NCI-H146 (cell line): Measurements from ENCODE around the gene CEBPB.
"Not testable (repeated sequence)": the region's sequence is repeated elsewhere in the genome, so short reads cannot be mapped to it uniquely, and the experiment has no call there.

ENCODE experiments used
- DNase-seq: peaks from one replicate; lab custom pipeline; 2025; lab: John Stamatoyannopoulos, UW

The CEBPB gene

DNA sequence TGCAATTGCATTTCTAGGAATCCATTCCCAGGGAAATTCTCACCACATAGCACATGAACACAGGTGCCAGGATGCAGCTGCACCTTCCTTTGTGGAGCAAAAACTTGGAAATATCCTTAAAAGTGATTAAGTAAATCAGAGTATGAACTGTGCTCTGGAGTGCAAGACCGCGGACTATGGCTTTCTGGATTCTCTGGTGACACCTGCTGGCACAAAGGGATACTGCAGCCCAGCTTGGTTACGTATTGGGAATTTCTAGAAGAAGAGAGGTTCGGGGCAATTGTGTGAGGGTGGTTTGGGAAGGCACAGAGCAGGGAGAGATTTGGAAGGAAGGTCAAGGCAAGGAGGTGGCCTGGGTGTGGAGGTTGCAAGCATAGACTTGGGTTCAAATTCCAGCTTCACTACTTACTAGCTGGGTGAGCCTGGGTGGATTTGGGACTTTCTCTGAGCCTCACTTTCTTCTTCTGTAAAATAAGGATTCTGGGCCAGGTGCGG lies 21.3 kb upstream of the CEBPB start:
- DNase-seq = peak; percentile 70

DNA sequence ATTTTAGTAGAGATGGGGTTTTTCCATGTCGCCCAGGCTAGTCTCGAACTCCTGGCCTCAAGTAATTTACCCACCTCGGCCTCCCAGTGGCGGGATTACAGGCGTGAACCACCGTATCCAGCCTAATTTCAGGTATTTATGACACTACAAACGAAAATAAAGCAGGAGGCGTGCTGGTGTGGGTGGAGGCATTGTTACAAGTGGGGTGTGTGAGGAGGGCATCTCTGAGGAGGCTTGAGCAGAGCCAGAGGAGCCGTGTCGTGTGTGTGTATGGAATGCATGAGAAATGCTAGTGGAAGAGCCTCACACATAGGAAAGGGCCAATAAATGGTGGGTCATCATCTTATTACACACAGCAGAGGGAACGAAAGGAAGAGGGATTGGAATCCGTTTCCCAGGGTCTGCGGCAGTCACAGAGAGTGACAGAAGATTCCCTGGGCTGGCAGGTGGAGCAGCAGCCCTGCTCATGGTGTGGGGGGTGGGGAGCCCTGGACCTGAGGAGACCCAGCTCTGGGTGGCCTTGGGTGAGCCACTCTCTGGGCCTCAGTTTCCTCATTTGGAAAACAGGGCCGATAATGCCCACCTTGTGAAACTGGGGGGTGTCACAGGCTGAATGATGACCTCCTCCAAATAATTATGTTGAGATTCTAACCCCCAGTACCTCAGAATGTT lies 19.9 kb upstream of the CEBPB start:
- DNase-seq = no peak

DNA sequence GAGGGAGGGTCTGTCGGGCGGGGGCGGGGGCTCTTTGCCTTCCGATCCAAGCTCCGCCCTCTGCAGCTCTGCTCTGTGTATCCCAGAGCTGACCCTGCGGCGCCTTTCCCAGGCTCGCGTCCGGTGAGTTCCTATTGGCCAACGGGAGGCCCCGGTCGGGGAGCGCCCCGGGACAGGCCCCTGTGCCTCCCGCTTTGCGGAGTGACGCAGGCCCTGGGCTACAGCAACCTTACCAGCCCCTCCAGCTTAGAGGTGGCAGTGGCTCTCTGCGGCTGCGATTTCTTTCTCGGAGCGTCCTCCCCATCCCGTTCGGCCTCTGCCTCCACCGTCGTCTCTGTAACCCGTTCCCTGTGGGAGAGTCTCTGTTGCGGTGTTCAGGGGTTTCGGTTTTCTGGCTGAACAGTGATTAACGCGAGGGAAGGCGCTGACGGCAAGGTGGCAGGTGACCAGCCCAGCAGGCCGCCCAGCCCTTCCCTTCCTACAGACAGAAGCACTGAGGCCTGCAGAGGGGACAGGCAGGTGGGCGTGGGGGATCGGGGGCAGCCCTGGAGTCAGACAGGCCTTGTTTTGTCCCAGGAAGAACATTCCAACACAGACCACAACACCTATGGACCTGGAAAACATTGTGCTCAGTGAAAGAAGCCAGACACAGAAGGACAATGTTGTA lies 18.1 kb upstream of the CEBPB start:
- no peak for DNase-seq

DNA sequence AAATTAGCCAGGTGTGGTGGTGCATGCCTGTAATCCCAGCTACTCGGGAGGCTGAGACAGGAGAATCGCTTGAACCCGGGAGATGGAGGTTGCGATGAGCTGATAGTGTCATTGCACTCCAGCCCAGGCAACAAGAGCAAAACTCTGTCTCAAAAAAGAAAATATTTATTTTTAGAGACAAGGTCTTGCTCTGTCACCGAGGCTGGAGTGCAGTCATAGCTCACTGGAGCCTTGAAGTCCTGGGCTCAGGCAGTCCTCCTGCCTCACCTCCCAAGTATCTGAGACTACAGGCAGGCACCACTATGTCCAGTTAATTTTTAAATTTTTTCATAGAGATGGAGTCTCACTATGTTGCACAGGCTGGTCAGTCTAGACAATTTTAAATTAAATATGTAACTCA lies 16.2 kb upstream of the CEBPB start:
- no peak for DNase-seq

DNA sequence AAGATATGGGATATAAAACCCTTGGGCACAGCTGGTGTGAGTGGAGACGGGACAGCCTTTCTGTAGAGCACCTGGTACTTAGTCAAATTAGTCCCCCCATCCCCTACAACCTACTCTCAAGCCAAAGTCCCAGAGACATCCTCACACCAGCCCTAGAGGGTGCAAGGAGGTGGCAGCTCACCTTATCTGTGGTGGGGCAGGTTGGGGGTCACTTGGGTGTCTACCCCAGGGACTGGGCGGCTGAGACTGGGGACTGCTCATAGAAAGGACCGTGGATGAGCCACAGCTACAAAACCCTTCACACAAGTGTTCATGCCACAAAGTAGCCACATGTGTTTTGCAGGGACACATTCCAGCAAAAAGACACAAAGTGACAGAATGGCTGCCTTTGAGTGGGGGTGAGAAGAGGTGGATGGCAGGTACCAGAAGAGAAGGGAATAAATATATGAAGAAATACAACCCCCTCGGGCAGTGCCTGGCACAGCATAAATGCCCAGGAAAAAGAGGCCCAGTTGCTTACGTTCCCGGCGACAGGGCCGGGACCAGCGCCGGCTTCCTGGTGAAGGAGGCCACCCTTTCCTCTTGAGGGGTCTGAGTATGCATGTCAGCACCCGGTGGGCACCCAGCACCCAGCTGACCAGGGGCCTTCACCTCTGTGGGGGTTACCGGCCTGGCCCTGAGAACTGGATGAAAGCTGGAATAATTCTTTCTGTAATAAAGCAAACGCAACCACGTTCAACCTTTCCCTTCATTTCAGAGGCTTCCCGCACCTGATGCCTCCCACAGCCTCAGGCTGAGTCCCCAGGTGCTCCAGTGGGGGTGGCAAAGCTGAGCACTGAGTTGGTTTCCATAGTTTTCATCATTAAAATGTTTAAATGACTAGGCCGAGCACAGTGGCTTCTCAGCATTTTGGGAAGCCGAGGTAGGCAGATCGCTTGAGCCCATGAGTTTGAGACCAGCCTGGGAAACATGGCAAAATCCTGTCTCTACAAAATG lies 14.4 kb upstream of the CEBPB start:
- DNase-seq = no peak

DNA sequence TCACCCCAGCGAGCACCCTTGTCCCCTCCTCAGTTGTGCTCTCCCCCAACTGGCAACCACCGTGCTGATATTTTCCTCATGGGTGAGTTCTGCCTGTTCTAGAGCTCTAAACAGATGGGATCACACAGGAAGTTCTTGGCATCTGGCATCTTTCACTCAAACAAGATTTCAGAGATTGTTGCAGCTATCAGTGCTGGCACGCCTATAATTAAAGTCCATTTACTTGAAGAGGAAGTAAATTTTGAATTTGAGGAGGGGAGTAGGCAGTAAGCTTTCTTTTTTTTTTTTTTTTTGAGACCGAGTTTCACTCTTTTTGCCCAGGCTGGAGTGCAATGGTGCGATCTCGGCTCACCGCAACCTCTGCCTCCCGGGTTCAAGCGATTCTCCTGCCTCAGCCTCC lies 12.0 kb upstream of the CEBPB start:
- not testable (repeated sequence) for DNase-seq

DNA sequence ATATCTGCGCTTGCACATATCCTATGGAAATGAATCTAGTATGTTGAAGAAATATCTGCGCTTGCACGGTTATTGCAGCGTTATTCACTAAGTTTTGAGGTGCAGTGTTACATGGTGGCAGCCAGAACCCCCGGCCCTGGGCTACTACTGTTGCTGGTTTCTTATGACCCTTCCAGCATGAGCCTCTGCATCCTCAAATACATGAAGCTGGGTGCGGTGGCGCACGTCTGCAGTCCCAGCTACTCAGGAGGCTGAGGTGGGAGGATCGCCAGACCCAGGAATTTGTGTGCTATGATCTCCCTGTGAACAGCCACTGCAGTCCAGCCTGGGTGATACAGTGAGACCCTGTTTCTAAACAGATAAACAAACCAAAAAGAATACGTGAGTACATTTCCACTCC lies 9.3 kb upstream of the CEBPB start:
- DNase-seq = no peak

DNA sequence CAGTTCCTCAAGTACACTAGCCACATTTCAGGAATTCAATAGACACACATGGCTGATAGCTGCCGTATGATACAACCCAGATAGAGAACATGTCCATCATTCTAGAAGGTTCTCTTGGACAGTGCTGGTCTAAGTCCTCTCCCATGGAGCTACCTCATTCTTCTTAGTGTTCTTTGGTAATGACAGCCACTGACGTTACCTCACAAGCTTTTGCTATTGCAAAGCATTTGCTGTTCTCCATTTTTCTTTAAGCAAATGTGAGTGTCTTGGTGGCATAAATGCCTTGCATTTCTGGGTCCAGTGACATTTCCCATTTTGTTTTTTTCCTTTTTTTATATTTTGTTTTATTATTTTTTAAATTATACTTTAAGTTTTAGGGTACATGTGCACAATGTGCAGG lies 8.3 kb upstream of the CEBPB start:
- no peak for DNase-seq

DNA sequence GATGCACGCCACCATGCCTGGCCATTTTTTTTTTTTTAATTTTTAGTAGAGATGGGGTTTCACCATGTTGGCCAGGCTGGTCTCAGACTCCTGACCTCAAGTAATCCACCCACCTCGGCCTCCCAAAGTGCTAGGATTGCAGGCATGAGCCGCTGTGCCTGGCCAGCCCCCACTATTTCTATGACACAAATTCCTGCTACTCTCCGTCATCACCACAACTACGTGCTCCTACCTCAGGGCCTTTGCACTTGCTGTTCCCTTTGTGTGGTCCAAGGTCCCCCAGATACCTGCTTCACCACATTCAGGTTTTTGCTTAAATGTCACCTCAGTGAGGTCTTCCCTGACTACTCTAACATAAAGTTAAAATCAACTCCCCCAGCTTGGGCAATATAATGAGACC lies 5.2 kb upstream of the CEBPB start:
- DNase-seq = no peak

DNA sequence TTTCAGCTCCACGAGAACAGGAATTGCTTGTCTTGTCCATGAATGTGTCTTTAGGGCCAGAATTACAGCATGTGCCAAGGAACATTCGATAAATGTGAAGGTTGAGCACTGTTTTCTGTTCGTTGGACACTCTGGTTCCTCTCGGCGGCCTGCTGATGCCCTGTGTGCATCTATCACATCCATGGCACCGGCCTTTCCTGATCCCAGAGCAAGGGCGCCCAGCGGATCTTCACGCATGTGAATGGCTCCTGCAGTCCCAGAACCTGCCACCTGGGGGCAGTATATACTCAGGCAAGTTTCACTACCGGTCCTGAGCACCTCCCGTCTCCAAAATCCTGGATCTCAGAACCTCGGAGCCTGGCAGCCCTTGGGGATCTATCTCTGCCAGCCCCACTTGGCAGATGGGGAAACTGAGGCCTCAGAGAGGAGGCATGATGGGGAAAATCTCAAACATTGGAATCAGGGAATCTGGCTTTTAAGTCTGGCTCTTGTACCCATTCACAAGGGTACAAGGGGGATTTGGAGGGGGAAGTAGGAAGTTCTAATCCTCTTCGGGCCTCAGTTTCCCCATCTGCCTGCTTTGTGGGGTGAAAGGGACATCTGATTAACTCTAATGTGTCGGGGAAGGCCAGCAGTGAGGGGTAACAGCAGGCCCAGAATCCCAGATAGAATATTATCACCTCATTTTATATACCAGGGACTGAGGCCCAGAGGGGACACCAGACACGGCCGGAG lies 4.3 kb upstream of the CEBPB start:
- DNase-seq = peak; percentile 86

DNA sequence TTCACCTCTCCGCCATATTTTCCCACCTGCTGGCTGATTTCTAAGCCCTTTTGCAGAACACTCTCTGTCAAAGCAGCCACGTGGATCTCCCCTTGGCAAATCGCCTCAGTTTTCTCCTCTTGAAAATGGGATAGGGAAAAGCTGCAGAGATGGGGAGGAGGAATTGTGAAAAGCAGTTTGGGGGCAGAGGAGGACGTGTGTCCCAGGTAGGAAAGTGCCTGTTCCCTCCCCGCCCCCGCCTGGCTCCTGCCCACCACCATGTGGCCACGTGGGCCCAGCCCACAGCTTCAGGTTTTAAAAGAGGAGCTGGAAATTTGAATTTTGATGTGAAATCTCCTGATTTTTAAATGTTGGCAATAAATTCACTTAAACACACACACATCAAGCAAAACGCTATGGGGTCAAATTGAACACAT lies 3.6 kb upstream of the CEBPB start:
- DNase-seq = no peak

DNA sequence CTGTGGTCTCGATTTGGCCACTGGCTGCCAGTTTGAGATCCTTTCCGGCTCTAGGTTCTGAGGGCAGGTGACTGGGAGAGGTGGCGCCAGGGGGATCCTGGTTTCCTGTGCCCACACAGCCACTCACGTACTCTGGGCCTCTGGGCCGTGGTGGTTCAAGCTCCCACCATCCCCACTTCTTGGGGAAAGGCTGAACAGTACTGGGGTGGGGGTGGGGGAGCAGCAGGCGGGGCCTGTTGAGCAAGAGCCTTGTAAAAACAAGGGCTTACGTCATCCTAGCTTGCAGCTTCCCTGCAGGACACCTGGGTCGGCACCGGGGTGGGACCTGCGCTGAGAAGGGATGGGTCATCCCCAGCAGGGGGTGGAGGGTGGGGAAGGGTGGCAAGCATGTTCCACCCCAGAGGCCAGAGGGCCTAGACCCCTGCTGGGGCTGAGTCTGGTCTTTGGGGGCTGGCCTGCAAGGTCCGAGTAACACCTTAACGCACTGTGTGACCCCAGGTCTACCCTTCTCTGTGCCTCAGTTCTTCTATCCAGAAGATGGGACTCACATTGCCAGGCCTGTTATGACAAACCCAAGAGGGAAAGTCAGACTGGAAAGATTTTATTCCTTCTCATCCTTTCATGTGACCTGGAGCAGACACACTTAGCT lies 3.1 kb upstream of the CEBPB start:
- DNase-seq = peak; percentile 51

DNA sequence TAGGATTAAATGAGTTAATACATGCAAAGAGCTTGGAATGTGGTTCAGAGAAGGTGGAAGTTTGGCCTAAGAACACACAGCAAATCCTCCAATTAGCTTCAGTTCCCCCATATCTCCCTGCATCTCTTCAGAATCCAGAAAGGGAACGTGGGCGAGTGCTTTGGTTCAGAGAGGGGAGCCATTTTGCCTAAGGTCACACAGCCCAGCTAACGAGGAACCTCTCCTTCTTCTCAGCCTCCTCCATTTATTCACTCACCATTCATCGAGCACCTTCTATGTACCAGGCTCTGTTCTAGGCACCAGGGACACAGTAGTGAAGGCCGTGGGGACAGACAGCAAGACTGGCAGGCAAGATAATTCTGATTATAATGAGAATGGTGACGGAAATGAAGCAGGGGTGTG lies 2.3 kb upstream of the CEBPB start:
- DNase-seq = no peak

DNA sequence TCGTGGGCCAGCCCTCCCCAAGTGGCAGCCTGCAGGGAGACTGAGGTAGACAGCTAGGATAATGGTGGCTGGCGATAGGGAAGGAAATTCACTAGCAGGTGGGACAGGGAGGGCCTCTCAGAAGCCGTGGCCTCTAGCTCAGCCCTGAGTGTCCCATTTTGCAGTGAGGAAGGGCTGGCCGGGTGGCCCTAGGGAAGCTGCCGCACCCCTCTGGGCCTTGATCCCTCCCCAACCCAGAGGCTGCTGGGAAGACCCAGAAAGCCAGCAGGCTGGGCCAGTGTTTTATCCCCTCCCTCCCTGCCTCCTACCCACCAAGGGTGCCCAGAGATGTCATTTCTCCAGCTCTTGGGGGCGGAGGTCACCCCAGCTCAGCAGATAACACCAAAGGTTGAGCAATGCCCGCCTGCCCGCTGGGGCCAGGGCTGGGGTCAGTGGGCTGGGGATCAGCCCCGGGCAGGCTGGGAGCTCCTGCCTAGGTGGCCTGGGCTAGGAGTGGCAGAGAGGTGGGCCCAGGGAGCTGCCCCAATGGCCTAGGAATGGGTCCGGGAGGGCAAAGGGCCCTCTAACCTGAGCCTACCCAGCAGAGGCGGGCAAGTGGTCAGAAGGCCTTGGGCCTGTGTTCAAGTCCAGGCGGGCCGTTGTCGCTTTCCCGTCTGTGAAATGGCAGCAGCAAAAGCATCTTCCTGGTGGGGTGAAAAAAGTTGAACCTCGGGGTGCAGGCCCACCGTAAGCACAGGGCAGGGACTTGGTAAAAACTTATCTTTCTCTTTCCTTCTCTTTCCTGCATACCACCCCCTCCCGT lies 1.6 kb upstream of the CEBPB start:
- no peak for DNase-seq

DNA sequence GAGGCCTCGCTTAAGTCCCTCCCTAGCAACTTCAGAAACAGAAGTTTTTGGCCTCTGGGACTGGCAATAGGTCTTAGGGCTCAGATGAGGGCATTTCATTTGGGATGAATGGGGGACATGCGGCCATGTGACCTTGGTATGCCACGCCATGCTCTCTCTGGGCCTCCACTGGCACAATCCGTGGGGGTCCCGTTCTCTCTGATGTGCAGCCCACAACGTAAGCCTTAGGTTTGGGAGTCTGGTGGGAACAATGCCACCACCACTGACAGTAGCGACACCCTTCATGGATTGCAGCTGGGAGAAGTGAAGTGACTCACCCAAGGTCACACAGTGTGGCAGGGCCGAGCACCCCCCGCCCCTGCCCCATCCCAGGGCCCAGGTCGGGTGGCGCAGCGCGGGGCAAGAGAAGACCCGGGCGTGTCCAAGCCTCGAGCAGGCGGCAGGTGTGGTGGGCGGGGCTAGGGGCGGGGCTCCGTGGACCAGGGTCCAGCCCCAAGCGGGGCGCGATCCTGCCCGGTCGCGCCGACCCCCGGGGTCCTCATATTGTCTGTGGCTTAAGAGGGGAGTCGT lies 864 bp upstream of the CEBPB start:
- peak; percentile 63 for DNase-seq

DNA sequence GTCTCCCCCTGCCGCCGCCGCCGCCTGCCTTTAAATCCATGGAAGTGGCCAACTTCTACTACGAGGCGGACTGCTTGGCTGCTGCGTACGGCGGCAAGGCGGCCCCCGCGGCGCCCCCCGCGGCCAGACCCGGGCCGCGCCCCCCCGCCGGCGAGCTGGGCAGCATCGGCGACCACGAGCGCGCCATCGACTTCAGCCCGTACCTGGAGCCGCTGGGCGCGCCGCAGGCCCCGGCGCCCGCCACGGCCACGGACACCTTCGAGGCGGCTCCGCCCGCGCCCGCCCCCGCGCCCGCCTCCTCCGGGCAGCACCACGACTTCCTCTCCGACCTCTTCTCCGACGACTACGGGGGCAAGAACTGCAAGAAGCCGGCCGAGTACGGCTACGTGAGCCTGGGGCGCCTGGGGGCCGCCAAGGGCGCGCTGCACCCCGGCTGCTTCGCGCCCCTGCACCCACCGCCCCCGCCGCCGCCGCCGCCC lies 474 bp downstream of the CEBPB start:
- peak; percentile 76 for DNase-seq

DNA sequence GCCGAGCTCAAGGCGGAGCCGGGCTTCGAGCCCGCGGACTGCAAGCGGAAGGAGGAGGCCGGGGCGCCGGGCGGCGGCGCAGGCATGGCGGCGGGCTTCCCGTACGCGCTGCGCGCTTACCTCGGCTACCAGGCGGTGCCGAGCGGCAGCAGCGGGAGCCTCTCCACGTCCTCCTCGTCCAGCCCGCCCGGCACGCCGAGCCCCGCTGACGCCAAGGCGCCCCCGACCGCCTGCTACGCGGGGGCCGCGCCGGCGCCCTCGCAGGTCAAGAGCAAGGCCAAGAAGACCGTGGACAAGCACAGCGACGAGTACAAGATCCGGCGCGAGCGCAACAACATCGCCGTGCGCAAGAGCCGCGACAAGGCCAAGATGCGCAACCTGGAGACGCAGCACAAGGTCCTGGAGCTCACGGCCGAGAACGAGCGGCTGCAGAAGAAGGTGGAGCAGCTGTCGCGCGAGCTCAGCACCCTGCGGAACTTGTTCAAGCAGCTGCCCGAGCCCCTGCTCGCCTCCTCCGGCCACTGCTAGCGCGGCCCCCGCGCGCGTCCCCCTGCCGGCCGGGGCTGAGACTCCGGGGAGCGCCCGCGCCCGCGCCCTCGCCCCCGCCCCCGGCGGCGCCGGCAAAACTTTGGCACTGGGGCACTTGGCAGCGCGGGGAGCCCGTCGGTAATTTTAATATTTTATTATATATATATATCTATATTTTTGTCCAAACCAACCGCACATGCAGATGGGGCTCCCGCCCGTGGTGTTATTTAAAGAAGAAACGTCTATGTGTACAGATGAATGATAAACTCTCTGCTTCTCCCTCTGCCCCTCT lies 1.1 kb downstream of the CEBPB start:
- DNase-seq = peak; percentile 84

DNA sequence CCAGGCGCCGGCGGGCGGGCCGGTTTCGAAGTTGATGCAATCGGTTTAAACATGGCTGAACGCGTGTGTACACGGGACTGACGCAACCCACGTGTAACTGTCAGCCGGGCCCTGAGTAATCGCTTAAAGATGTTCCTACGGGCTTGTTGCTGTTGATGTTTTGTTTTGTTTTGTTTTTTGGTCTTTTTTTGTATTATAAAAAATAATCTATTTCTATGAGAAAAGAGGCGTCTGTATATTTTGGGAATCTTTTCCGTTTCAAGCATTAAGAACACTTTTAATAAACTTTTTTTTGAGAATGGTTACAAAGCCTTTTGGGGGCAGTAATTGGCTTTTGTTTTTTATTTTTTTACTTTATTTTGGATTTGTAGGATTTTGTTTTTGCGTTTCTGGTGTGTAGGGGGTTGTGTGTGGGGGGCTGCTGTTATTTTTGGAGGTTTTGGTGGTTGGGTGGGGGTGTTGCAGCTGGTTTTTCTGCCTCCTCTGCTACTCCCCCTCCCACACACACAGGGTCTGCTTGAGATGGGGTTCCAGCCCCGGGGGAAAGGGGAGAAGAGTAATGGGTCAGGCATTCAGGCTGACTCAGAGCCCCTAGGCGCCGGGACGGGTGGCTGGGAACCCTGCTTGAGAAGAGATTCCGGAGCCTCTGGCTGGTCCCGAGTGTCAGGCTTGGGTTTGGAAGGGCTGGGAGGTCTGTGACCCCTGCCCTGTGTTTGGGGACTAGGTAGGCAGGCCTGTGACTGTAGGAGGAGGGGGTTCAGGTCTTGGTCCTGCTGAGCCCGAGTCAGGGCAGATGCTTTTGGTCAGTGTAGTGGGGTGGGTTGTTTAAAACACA lies 2.0 kb downstream of the CEBPB start:
- peak; percentile 83 for DNase-seq
